KG1 (cell line): Measurements from ENCODE around the gene SEC61A1.

Source experiments
- DNase-seq: peaks from one replicate; lab custom pipeline; 2025; lab: John Stamatoyannopoulos, UW

SEC61A1 gene

DNA sequence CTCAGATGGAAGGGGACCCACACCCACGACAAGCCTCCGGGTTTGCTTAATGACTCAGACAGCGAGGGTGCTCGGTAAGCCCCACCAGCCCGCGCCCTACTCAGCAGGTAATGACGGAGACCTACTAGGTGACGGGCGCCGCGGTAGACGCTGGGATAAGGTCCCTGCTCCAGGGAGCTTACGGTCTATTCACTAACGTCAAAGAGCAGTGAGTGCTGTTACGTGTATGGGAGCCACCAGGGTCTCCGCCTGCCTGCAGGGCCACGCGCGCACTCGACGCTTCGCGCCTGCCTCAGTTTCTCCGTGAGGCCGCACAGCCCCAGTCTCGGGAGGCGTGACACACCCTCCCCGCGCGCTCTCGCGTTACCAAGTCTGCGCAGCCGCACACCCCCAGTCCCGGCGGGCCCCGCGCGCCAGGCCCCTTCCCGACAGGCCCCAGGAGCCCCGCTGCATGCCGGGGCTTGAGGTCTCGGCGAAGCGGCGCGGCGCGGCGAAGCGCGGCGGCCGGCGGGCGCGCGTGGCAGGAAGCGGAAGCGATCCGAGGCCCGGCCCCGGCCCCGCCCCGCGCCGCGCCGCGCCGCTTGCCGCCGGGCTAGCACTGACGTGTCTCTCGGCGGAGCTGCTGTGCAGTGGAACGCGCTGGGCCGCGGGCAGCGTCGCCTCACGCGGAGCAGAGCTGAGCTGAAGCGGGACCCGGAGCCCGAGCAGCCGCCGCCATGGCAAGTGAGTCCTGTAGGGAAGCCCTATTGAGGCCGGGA lies at the start of gene SEC61A1:
Gene SEC61A1, plus strand, starts transcription at position 601 of the 758 bp plus-strand sequence. Its CDS starts 116 bp downstream, at position 717.
- DNase-seq: peak; percentile 83

DNA sequence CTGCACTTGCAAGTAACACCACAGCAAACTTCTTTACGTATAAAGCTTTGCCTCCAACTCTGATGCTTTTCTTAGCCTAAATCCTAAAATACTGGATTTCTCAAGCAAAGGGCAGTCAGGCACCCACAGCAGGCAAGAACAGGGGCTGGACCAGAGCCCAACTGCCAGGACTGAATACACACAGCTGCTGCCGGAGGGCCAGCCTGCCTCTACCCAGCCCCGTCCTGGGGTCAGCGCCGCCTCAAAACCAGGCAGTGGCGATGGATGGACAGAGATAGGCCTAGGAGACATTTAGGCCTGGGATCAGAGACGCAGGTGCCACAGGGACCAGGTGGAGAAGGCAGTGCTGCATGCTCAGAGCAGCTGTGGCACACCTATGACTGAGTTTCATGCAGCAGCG lies 47.6 kb upstream of the SEC61A1 start:
- no peak for DNase-seq

DNA sequence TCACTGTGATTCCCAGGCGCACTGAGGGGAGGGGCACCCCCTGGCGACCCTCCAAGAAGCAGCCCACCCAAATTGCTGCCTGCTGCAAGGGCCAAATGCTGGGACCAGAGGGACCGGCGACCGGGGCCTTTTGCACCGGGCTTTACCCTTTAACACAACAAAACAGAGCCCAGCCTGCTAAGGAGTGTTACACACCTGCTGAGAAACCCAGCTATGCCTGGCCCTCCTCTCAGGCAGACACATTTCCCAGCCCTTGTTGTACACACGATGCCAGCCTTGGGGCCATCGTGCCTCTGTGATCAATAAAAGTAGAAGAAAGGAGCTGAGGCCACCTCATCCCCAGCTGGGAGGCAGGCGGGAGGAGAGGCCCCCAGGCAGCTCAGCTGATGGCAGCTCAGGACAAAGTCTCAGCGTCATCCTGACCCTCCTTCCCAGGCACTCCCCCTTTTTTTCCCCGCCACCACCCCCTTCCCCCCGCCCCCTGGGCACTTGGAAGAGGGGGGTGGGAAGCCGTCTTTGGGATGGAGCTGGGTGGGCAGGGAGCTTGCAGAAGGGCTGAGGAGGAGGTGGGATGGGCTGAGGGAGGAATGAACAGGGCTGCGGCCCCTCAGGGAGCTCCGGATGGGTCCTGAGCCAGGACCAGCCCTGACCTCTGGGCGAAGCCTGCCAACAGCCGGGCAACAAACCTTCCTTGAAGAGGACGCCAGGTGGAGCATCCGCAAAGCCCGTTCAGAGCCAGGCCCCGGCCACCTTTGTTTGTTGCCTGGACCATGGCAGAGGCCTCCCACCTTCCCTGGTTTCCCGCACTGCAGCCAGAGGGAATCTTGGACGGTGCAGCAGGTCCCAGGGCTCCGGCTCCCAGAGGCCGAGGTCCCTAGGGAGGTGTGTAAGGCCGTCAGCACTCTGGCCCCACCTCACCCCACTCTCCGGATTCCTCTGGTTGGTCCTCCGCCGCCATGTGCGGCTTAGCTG lies 45.9 kb upstream of the SEC61A1 start:
- DNase-seq: no peak

DNA sequence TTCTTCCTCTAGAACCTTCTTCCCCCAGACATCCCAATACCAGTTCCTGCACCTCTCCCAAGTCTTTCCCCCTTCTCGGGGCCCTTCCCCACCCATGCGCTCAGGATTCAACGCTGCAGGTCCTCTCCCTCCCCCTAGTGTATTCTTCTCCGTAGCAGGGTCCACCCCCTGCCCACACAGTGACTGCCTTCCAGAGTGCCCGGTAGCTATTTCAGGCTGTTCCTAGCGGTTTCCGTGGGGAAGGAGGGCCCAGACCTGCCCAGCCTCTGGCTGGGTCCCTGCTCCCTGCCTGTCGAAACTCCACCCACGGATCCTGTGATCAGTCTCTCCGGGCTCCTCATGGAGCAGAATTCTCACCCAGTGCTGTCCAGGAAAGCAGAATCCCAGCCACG lies 45.2 kb upstream of the SEC61A1 start:
- no peak for DNase-seq

- no peak for DNase-seq
These were observed 42.0 kb upstream of the SEC61A1 start for GRCh38 chr3:128009952-128010846.

- no peak for DNase-seq
These were observed 41.1 kb upstream of the SEC61A1 start for GRCh38 chr3:128011140-128011539.

- no peak for DNase-seq
These were observed 40.2 kb upstream of the SEC61A1 start for GRCh38 chr3:128012050-128012449.

- no peak for DNase-seq
These were observed 37.7 kb upstream of the SEC61A1 start for GRCh38 chr3:128014548-128014947.

DNA sequence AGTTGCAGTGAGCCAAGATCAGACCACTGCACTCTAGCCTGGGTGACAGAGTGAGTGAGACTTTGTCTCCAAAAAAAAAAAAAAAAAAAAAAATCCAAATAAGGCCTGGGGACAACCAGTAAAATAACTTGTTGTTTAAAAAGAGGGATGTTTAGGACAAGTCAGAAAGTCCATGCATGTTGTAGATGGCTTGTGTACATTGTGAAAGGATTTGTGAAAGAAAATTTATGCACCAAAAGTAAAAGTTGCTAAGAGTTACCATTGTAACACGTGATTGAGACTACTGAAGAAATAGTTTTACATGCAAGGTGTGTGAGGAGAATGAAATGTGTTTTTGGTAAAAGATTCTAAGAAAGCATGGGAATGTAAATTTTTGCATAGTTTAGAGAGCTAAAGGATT lies 35.7 kb upstream of the SEC61A1 start:
- DNase-seq: no peak

DNA sequence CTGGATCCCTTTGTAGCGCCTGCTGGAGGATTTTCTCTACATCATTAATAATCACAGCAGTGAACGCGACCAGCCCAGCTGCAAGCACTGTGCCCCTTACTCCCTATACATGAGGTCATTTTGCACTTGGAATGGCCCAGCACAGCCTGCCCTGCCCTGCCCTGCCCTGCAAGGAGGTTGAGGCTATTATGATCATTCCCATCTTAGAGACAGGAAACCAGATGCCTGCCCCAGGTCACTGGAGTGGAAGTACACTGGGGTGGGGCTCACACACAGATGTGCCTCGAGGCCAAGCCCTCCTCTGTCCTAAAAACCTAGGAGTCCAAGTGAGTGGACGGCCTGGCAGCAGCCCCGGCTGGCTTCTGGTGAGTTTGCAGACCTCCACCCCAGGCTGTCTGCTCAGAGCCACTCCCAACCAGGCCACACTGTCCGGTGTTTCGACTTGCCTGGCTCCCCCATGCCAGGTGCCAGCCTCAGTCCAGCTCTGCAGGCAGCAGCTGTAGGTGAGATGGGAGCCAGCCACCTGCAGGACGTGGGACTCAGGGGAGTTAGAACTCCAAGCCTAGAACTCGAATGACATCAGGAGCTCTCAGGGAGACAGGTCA lies 30.4 kb upstream of the SEC61A1 start:
- DNase-seq: no peak

GRCh38 chr3:128033102-128033501 lies 19.1 kb upstream of the SEC61A1 start:
- DNase-seq: no peak

- DNase-seq: no peak
These were observed 16.1 kb upstream of the SEC61A1 start for GRCh38 chr3:128036119-128036518.

DNA sequence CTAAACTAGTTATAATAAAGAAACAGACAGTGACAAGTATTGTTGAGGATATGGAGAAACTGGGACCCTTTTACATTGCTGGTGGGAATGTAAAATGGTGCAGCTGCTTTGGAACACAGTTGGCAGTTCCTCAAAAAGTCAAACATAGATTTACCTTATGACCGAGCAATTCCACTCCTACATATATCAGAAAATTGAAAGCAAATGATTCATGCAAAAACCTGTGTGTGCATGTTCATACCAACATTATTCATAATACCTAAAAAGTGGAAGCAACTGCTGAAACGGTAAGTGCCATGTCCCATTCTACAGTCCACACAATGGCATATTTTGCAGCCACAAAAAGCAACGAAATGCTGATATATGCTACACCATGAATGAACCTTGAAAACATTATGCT lies 12.2 kb upstream of the SEC61A1 start:
- DNase-seq: no peak

GRCh38 chr3:128040660-128041059 lies 11.6 kb upstream of the SEC61A1 start:
- DNase-seq: no peak

- DNase-seq: no peak
These were observed 10.9 kb upstream of the SEC61A1 start for GRCh38 chr3:128041344-128041743.

GRCh38 chr3:128050597-128050996 lies 1.6 kb upstream of the SEC61A1 start:
- no peak for DNase-seq

GRCh38 chr3:128051459-128051836 lies 789 bp upstream of the SEC61A1 start:
- no peak for DNase-seq

DNA sequence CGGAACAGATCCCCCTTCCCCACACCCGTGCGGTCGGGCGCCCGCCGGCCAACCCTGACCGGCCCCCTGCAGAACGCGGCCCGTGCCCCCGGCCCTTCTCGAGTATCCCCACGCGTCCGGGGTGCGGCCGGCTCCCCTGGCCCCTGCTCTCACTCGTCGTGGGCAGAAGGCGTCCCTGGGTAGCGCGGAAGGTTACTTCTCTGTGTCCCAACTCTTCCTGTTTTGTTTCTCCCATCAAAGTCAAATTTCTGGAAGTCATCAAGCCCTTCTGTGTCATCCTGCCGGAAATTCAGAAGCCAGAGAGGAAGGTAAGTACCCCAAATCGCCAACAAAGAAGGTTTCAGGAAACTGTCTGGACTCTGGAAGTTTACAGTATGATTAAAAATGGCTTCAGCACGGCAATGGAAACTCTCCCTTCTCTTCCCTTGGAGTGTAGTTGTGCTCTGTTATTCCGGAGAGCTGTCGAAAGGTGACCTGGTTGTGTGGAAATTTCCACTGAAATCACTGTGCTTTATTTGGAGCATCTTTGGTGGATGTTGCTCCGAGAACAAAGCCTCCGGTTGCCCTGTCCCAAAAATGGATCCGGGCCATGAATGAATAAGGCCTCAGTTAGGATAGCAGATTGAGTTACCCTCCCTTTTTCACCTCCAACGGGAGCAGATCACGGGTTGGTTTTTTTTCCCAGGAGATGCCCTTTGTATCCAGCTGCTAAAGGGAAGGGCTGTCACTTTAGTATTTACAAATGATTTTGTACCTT lies 536 bp downstream of the SEC61A1 start:
- DNase-seq: peak; percentile 20

DNA sequence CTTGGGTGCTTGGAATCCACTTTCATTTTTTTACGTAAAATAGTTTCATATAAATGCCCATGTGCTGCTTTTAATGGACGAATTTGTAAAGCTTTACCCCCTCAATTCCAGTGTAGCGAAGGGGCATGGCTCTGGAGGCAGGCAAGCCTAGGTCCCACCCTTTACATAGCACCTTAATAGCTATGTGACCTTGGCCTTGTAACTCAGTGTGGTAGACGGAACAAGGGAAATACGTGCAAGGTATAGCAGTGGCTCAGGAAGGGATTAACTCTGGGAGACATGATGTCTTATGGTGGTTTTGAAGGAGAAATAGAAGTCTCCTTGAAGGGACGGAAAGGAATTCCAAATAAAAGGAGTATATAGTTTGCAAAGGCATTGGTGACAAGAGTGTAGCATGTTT lies 1.4 kb downstream of the SEC61A1 start:
- no peak for DNase-seq

GRCh38 chr3:128054367-128054766 lies 2.1 kb downstream of the SEC61A1 start:
- no peak for DNase-seq

DNA sequence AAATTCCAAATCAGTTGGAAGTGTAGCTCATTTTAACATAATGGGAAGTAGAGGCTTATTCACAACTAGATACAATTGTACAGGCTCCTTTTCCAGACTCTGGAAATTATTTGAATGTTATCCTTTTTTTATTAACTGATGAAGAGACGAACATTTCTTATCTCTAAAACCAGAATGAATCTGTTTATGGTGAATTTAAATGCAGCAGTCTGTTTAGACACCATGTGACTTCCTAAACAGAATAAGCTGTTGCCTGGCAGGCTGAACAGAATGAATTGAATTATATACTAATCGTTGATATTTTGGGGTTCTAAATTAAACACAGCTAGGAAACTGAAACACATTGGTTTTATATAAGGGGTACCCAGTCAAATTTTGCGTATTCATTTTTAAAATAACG lies 4.0 kb downstream of the SEC61A1 start:
- DNase-seq: no peak
